ENCODE measurements around the gene DLX2. TPM values are rescaled to one million over a fixed set of nuclear protein-coding genes. Genes with fewer than 3 reads are reported as not detected.

Gene DLX2
- total and polyA plus RNA-seq, 2 of the 13 experiments (the other 11 are each of a cell fraction or from before 2014, with no cell fraction given), result 0.07 to 0.15 TPM

DNA sequence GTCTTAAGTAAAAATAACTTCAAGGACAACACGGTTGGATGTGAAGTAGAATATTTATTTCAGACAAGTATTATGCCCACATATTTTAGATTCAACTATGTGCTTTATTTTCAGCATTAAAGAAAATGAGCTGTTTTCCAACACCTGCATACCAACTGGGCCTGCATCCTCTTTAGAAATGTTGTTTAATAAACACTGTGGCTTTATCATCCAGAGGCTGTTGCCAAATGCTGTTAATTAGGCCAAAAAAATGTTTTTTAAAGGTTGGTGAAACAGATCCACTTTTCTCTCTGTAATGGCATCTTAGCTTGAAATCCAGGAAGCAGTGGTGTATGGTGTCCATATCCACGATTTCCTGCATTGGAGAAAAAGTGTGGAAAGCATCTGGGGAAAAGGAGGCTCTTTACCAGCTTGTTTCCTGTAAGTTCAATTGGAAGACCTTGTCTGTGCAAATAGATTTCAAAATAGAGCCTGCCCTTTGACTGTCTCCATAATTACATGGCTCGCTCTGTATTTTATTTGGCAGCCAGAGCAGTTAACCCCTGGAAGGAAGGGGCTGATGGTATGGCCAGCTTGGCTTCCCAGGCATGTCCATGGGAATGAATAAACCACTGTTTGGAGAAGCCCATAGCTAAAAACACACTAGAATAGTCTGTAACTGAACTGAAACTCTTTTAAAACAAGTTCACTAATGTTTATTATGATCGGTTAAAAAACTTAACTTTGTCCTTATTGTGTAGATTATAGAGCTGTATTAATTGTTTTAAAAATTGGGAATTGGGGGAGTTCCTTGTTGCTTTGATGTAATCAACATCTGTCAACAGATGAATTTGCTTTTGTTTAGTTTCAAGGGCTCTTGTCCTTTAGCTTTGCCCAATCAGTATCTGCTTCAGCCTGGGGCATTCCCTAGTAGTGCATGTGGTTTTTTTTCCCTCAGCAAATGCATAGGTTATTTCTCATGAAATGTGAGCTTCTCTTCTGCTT is 50.4 kb downstream of the DLX2 start (continued):
- TF ChIP-seq, protein P1, sequence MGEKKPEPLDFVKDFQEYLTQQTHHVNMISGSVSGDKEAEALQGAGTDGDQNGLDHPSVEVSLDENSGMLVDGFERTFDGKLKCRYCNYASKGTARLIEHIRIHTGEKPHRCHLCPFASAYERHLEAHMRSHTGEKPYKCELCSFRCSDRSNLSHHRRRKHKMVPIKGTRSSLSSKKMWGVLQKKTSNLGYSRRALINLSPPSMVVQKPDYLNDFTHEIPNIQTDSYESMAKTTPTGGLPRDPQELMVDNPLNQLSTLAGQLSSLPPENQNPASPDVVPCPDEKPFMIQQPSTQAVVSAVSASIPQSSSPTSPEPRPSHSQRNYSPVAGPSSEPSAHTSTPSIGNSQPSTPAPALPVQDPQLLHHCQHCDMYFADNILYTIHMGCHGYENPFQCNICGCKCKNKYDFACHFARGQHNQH (CRISPR knock-in tag; IDR thresholded peaks at IDR 0.05), result peak; percentile 90
- peak; percentile 96 for TF ChIP-seq ZNF264 (CRISPR knock-in tag; IDR thresholded peaks at IDR 0.05)
- TF ChIP-seq, protein P2, sequence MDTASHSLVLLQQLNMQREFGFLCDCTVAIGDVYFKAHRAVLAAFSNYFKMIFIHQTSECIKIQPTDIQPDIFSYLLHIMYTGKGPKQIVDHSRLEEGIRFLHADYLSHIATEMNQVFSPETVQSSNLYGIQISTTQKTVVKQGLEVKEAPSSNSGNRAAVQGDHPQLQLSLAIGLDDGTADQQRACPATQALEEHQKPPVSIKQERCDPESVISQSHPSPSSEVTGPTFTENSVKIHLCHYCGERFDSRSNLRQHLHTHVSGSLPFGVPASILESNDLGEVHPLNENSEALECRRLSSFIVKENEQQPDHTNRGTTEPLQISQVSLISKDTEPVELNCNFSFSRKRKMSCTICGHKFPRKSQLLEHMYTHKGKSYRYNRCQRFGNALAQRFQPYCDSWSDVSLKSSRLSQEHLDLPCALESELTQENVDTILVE (CRISPR knock-in tag; IDR thresholded peaks at IDR 0.05), result peak; percentile 57
- TF ChIP-seq HOXA5 (CRISPR knock-in tag; IDR thresholded peaks at IDR 0.05), result peak; percentile 89
- no peak for TF ChIP-seq RAD51 (IDR thresholded peaks at IDR 0.05; ENCODE audit: borderline replicate concordance)
- TF ChIP-seq NR2C2 (CRISPR knock-in tag; IDR thresholded peaks at IDR 0.05; ENCODE audit: borderline replicate concordance), result peak; percentile 68
- no peak for TF ChIP-seq PHF5A (CRISPR knock-in tag; IDR thresholded peaks at IDR 0.05; ENCODE audit: low read depth, unreplicated experiment)
- TF ChIP-seq EZH2 (conservative IDR thresholded peaks at IDR 0.05; ENCODE audit: low read depth, low read length), result no peak
- peak; percentile 45; the same call in 1 of the 2 replicates for TF ChIP-seq GATAD1 (CRISPR knock-in tag; IDR thresholded peaks at IDR 0.05)
- TF ChIP-seq, protein P3, sequence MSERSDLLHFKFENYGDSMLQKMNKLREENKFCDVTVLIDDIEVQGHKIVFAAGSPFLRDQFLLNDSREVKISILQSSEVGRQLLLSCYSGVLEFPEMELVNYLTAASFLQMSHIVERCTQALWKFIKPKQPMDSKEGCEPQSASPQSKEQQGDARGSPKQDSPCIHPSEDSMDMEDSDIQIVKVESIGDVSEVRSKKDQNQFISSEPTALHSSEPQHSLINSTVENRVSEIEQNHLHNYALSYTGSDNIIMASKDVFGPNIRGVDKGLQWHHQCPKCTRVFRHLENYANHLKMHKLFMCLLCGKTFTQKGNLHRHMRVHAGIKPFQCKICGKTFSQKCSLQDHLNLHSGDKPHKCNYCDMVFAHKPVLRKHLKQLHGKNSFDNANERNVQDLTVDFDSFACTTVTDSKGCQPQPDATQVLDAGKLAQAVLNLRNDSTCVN (CRISPR knock-in tag; IDR thresholded peaks at IDR 0.05; ENCODE audit: borderline replicate concordance), result no peak
- TF ChIP-seq, protein P4, sequence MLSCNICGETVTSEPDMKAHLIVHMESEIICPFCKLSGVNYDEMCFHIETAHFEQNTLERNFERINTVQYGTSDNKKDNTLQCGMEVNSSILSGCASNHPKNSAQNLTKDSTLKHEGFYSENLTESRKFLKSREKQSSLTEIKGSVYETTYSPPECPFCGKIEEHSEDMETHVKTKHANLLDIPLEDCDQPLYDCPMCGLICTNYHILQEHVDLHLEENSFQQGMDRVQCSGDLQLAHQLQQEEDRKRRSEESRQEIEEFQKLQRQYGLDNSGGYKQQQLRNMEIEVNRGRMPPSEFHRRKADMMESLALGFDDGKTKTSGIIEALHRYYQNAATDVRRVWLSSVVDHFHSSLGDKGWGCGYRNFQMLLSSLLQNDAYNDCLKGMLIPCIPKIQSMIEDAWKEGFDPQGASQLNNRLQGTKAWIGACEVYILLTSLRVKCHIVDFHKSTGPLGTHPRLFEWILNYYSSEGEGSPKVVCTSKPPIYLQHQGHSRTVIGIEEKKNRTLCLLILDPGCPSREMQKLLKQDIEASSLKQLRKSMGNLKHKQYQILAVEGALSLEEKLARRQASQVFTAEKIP (CRISPR knock-in tag; IDR thresholded peaks at IDR 0.05; ENCODE audit: borderline replicate concordance), result no peak
- no peak for TF ChIP-seq WIZ (CRISPR knock-in tag; IDR thresholded peaks at IDR 0.05)
- 0 out of 2 replicates have a peak, but pooled peaks have one; percentile 79 for TF ChIP-seq ARID2 (CRISPR knock-in tag; IDR thresholded peaks at IDR 0.05; ENCODE audit: borderline replicate concordance)
- TF ChIP-seq ZBTB42 (CRISPR knock-in tag; IDR thresholded peaks at IDR 0.05), result peak; percentile 78; the same call in 1 of the 2 replicates
- TF ChIP-seq, protein P5, sequence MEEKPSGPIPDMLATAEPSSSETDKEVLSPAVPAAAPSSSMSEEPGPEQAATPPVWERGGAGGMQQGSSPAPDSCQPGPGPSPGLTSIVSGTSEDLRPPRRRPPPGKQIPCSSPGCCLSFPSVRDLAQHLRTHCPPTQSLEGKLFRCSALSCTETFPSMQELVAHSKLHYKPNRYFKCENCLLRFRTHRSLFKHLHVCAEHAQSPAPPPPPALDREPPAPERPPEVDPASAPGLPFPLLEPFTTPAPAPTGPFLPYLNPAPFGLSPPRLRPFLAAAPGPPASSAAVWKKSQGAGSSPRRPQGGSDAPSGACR (CRISPR knock-in tag; IDR thresholded peaks at IDR 0.05), result peak; percentile 43; the same call in 1 of the 2 replicates
- no peak for TF ChIP-seq JDP2 (CRISPR knock-in tag; IDR thresholded peaks at IDR 0.05; ENCODE audit: borderline replicate concordance)
- no peak for TF ChIP-seq ZNF296 (CRISPR knock-in tag; conservative IDR thresholded peaks at IDR 0.05)
- TF ChIP-seq IRX3 (CRISPR knock-in tag; IDR thresholded peaks at IDR 0.05; ENCODE audit: borderline replicate concordance, low read depth), result 0 out of 2 replicates have a peak, but pooled peaks have one; percentile 28
- TF ChIP-seq, protein P6, sequence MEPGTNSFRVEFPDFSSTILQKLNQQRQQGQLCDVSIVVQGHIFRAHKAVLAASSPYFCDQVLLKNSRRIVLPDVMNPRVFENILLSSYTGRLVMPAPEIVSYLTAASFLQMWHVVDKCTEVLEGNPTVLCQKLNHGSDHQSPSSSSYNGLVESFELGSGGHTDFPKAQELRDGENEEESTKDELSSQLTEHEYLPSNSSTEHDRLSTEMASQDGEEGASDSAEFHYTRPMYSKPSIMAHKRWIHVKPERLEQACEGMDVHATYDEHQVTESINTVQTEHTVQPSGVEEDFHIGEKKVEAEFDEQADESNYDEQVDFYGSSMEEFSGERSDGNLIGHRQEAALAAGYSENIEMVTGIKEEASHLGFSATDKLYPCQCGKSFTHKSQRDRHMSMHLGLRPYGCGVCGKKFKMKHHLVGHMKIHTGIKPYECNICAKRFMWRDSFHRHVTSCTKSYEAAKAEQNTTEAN (CRISPR knock-in tag; conservative IDR thresholded peaks at IDR 0.05), result peak; percentile 88; the same call in 1 of the 2 replicates
- TF ChIP-seq ZNF224 (CRISPR knock-in tag; IDR thresholded peaks at IDR 0.05), result no peak
- TF ChIP-seq ARNTL (CRISPR knock-in tag; IDR thresholded peaks at IDR 0.05), result peak; percentile 41; the same call in 1 of the 2 replicates
